Panc1 (cell line): ENCODE measurements around the gene KCNIP4. TPM values are rescaled to one million over a fixed set of nuclear protein-coding genes. Genes with fewer than 3 reads are reported as not detected.

Experiments
- ATAC-seq: fragments of 200-7000 bp; cut with Tn5 transposase; 2 replicates; pipeline ENCODE4 v1.9.1; 2020; ENCODE audit warnings: mild to moderate bottlenecking, moderate library complexity
- BruUV-seq: library from RNA; stranded (reverse); fragments of 400-500 nt; replicated peaks from 2 replicates; lab custom pipeline; 2021; lab: Mats Ljungman, UMichigan
- CTCF ChIA-PET: fragments of 300-600 bp; sonication (Branson Sonifier 250); formaldehyde crosslinking; loops from one replicate; lab custom pipeline; 2022; ENCODE audit warnings: antibody characterized with exemption; lab: Charles Lee
- POLR2A ChIA-PET: fragments of 300-600 bp; sonication (Branson Sonifier 250); formaldehyde crosslinking; loops from one replicate; lab custom pipeline; 2022; ENCODE audit warnings: antibody characterized with exemption; lab: Charles Lee
- DNase-seq: peaks from one replicate; pipeline ENCODE4 v3.0.0-alpha.2; 2010; ENCODE audit warnings: low read depth, low spot score
- H3K27ac ChIP-seq: 2 replicates; pipeline ENCODE4 v1.5.1; 2011; ENCODE audit warnings: mild to moderate bottlenecking, low read length, inconsistent platforms
- H3K27me3 ChIP-seq: fragments of 200-500 bp; sonication (Bioruptor generic); 2 replicates; pipeline ENCODE4 v1.6.0; 2014; ENCODE audit warnings: low read length, inconsistent platforms; ENCODE audit not compliant: control insufficient read depth, insufficient read depth
- H3K36me3 ChIP-seq: fragments of 200-500 bp; sonication (Bioruptor generic); 2 replicates; pipeline ENCODE4 v1.5.1; 2014; ENCODE audit warnings: inconsistent platforms, mild to moderate bottlenecking, low read length, moderate library complexity; ENCODE audit not compliant: control insufficient read depth, insufficient read depth
- H3K4me1 ChIP-seq: 2 replicates; pipeline ENCODE4 v1.5.1; 2011; ENCODE audit warnings: inconsistent platforms, mild to moderate bottlenecking, low read length, moderate library complexity; ENCODE audit not compliant: control insufficient read depth, insufficient read depth
- H3K4me3 ChIP-seq, 2 experiments: 2 replicates each; pipeline ENCODE4 v1.5.1; 2011 to 2012; ENCODE audit warnings: low read depth in 2 of 2, low read length in 2 of 2, mild to moderate bottlenecking in 2 of 2, inconsistent platforms in 1 of 2, moderate library complexity in 1 of 2
- H3K9me3 ChIP-seq: fragments of 200-500 bp; sonication (Bioruptor generic); 2 replicates; pipeline ENCODE4 v1.5.1; 2014; ENCODE audit warnings: low read depth, mild to moderate bottlenecking, inconsistent platforms, low read length, moderate library complexity; ENCODE audit not compliant: control insufficient read depth, insufficient read depth
- CTCF ChIP-seq: fragments of 450-650 bp; IDR thresholded peaks from 2 replicates; pipeline ENCODE4 v1.5.1; 2017; ENCODE audit warnings: mild to moderate bottlenecking
- POLR2AphosphoS5 ChIP-seq: IDR thresholded peaks from 2 replicates; pipeline ENCODE4 v1.6.1; 2012; ENCODE audit warnings: mild to moderate bottlenecking, low read depth, low read length, moderate library complexity
- REST ChIP-seq, 2 experiments: IDR thresholded peaks; 2 replicates each; pipeline ENCODE4 v1.6.1; 2011 to 2012; ENCODE audit warnings: low read depth in 2 of 2, control low read depth in 1 of 2, low read length in 1 of 2, mild to moderate bottlenecking in 1 of 2, moderate library complexity in 1 of 2; ENCODE audit not compliant: insufficient read depth in 1 of 2
- SIN3A ChIP-seq: IDR thresholded peaks from 2 replicates; pipeline ENCODE4 v1.6.1; 2012; ENCODE audit warnings: low read depth, mild to moderate bottlenecking, low read length, moderate library complexity, borderline replicate concordance; ENCODE audit not compliant: insufficient read depth
- TCF7L2 ChIP-seq: IDR thresholded peaks from 2 replicates; pipeline ENCODE4 v1.6.1; 2011; ENCODE audit warnings: mild to moderate bottlenecking, low read depth, low read length, inconsistent platforms
- in situ Hi-C: cut with HindIII; loops from 2 replicates; pipeline ENCODE4 v1.10.0; 2016; ENCODE audit warnings: low sequenced_read_pairs, low pct_unique_long_range_greater_than_20kb
- intact Hi-C: fragments of 100-400 bp; cut with micrococcal nuclease; formaldehyde crosslinking; loops from one replicate; pipeline ENCODE4 v1.10.0; 2022; ENCODE audit not compliant: unreplicated experiment
- total RNA-seq: library from RNA; stranded (reverse); gene quantifications from one replicate; pipeline ENCODE4 v1.2.1, GENCODE V29; 2021; ENCODE audit not compliant: unreplicated experiment

The KCNIP4 gene
- total RNA-seq, 1 experiment from 2014 or later: not detected

- H3K9me3 ChIP-seq: no peaks in the 10 kb centered on the region
- ATAC-seq: no peak
- no TSS peak for BruUV-seq
Measured at GRCh38 chr4:21177871-21178270, 770.7 kb downstream of the KCNIP4 start.

GRCh38 chr4:21177092-21177491, 771.5 kb downstream of the KCNIP4 start:
- in situ Hi-C loops (no loop called here), intact Hi-C loops (no loop called here)
- TF ChIP-seq TCF7L2 (no peak), REST (IDR thresholded peaks at IDR 0.05; ENCODE audit: insufficient read depth in 1 of 2, low read depth in 2 of 2, low read length in 1 of 2) (no peak), POLR2AphosphoS5 (no peak), CTCF (no peak), SIN3A (no peak)
- DNase-seq: no peak
- ATAC-seq: no peak
- Histone ChIP-seq H3K27me3 (no peaks in the 10 kb centered on the region), H3K27ac (no peak overlapping the region), H3K4me3 (no peak overlapping the region), H3K36me3 (no peaks in the 10 kb centered on the region), H3K4me1 (no peaks in the 10 kb centered on the region), H3K9me3 (no peaks in the 10 kb centered on the region)
- ChIA-PET CTCF (interaction anchor here (0.6 kb wide), 1 partner anchor 1719 kb away, joined by 10 read pairs; no protein-coding TSS in a partner anchor), POLR2A (no interaction called here)
- BruUV-seq: no TSS peak

More at GRCh38 chr4:21177871-21178270, 770.7 kb downstream of the KCNIP4 start:
- Histone ChIP-seq H3K4me1 (no peaks in the 10 kb centered on the region), H3K36me3 (no peaks in the 10 kb centered on the region), H3K4me3 (no peak overlapping the region), H3K27me3 (no peaks in the 10 kb centered on the region), H3K27ac (no peak overlapping the region)
- ChIA-PET CTCF (no interaction called here), POLR2A (no interaction called here)
- intact Hi-C loops (no loop called here), in situ Hi-C loops (no loop called here)
- TF ChIP-seq CTCF (no peak), POLR2AphosphoS5 (no peak), SIN3A (no peak), TCF7L2 (no peak)
- no peak for DNase-seq
